Measurements from ENCODE around the gene PIGB. TPM values are rescaled to one million over a fixed set of nuclear protein-coding genes. Genes with fewer than 3 reads are reported as not detected.
"Not testable (repeated sequence)": the region's sequence is repeated elsewhere in the genome, so short reads cannot be mapped to it uniquely, and the experiment has no call there.

PIGB gene
- total and polyA plus RNA-seq, 8 donors, result 0.58 to 21.2 (median 7.7) TPM

DNA sequence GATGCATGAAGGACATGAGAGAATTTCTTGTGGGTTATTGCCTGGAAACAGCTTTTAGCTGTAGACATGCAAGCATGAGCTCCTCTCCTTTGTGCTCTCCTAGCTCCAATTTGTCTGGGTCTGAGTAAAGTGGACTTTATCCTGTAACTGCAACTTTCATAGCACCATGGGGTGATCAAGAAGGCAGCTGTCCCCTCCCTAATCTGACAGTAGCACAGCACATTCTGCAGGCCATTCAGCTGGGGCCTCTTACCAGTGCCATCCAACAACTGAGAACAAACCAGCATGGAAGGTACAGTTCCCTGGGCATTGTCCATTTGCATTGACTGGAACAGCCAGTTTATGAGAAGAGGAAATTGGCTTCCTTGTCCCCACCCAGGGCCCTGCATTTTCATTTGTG, 21.7 kb upstream of the PIGB start:
- Histone ChIP-seq H3K36me3 (no peaks in the 10 kb centered on the region), H3K4me1 (no peaks in the 10 kb centered on the region), H3K27me3 (no peaks in the 10 kb centered on the region), H3K27ac (no peak overlapping the region), H3K9me3 (no peaks in the 10 kb centered on the region), H3K4me3 (no peak overlapping the region)
- TF ChIP-seq POLR2AphosphoS5 (IDR thresholded peaks at IDR 0.05) (no peak), EP300 (IDR thresholded peaks at IDR 0.05) (no peak), POLR2A (IDR thresholded peaks at IDR 0.05) (no peak)
- TF ChIP-seq, protein P1, sequence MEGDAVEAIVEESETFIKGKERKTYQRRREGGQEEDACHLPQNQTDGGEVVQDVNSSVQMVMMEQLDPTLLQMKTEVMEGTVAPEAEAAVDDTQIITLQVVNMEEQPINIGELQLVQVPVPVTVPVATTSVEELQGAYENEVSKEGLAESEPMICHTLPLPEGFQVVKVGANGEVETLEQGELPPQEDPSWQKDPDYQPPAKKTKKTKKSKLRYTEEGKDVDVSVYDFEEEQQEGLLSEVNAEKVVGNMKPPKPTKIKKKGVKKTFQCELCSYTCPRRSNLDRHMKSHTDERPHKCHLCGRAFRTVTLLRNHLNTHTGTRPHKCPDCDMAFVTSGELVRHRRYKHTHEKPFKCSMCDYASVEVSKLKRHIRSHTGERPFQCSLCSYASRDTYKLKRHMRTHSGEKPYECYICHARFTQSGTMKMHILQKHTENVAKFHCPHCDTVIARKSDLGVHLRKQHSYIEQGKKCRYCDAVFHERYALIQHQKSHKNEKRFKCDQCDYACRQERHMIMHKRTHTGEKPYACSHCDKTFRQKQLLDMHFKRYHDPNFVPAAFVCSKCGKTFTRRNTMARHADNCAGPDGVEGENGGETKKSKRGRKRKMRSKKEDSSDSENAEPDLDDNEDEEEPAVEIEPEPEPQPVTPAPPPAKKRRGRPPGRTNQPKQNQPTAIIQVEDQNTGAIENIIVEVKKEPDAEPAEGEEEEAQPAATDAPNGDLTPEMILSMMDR (IDR thresholded peaks at IDR 0.05), result no peak
- intact Hi-C loops (cut with DNase I; ENCODE audit: low total_unique reads), result no loop called here
- DNase-seq, result no peak

GRCh38 chr15:55302801-55303200, 16.2 kb upstream of the PIGB start:
- H3K4me1 ChIP-seq; H3K4me3 ChIP-seq; H3K9me3 ChIP-seq; H3K27ac ChIP-seq; intact Hi-C loops (cut with DNase I; ENCODE audit: low total_unique reads); DNase-seq; H3K27me3 ChIP-seq: not testable (repeated sequence)
- H3K36me3 ChIP-seq, result peaks cover 0 to 29% (median 12%) of the 10 kb centered on the region in 4 donors
- WGBS, 5 donors, result 91 to 98% (median 93%) methylated on average over 7 to 14 of the region's 32 CpGs; no CpG with 5 or more reads in 2 of the 5 donors

GRCh38 chr15:55319537-55320237, 665 bp downstream of the PIGB start:
- peak; percentile 32 to 48 for DNase-seq
- whole genome bisulfite sequencing, 5 donors, result 25 to 37% (median 35%) methylated on average over 4 of the region's 4 CpGs
- intact Hi-C loops (cut with DNase I; ENCODE audit: low total_unique reads), result no loop called here
- no peaks in the 10 kb centered on the region for H3K27me3 ChIP-seq
- TF ChIP-seq POLR2A (IDR thresholded peaks at IDR 0.05) (no peak), EP300 (IDR thresholded peaks at IDR 0.05) (no peak), POLR2AphosphoS5 (IDR thresholded peaks at IDR 0.05) (no peak)
- TF ChIP-seq, protein P1 (IDR thresholded peaks at IDR 0.05), result no peak
- peak overlapping the region; percentile 91 to 97 (median 96) for H3K27ac ChIP-seq
- H3K9me3 ChIP-seq, result no peaks in the 10 kb centered on the region
- H3K4me1 ChIP-seq, result peaks cover 5 to 52% (median 34%) of the 10 kb centered on the region in 4 donors
- peaks cover 0 to 14% (median 4%) of the 10 kb centered on the region in 4 donors for H3K36me3 ChIP-seq
- H3K4me3 ChIP-seq, result peak overlapping the region; percentile 72 to 76 (median 72)

DNA sequence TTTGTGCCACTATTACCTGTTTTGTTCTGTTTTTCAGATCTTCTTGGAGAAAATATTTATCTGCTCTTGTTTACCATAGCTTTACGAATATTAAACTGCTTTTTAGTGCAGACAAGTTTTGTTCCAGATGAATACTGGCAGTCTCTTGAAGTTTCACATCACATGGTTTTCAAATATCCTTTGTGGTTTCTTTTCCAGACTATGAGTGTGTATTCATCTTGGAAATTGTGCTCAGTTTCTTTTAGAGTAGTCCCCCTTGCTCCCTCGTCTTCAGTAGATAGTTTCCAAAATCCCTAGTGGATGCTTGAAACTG, 1.2 kb downstream of the PIGB start:
- peak overlapping the region in 3 of 4 donors; percentile 72 to 76 (median 72) for H3K4me3 ChIP-seq
- H3K36me3 ChIP-seq, result peaks cover 0 to 15% (median 6%) of the 10 kb centered on the region in 4 donors
- no peak for DNase-seq
- 17 to 45% (median 24%) methylated on average over 2 of the region's 2 CpGs for WGBS, 5 donors
- intact Hi-C loops (cut with DNase I; ENCODE audit: low total_unique reads), result no loop called here
- no peaks in the 10 kb centered on the region for H3K9me3 ChIP-seq
- peak overlapping the region in 2 of 5 donors; percentile 11 to 96 for H3K27ac ChIP-seq
- TF ChIP-seq POLR2A (IDR thresholded peaks at IDR 0.05) (no peak), EP300 (IDR thresholded peaks at IDR 0.05) (no peak), POLR2AphosphoS5 (IDR thresholded peaks at IDR 0.05) (no peak)
- TF ChIP-seq, protein P1 (IDR thresholded peaks at IDR 0.05), result no peak
- no peaks in the 10 kb centered on the region for H3K27me3 ChIP-seq
- peaks cover 5 to 52% (median 34%) of the 10 kb centered on the region in 4 donors for H3K4me1 ChIP-seq

DNA sequence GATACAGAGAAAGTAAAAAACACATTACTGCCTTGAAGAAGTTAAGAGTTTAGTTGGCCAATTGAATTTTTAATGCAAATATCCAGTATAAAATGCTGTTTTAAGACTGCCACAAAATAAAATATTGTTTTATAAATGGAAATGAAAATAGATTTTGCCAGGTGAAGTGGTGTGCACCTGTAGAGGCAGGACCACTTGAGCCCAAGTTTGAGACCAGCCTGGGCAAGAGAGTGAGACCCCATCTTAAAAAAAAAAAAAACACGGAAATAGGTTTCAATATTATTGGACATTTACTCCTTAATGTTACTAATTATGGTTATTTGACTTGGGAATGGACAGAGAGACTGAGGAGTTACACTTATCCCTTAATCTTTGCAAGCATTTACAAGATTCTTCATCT, 1.9 kb downstream of the PIGB start:
- 70 to 94% (median 83%) methylated on average over 1 of the region's 1 CpG for WGBS, 5 donors
- intact Hi-C loops (cut with DNase I; ENCODE audit: low total_unique reads), result no loop called here
- TF ChIP-seq, protein P1 (IDR thresholded peaks at IDR 0.05), result no peak
- no peak for TF ChIP-seq POLR2A (IDR thresholded peaks at IDR 0.05)
- no peak for TF ChIP-seq POLR2AphosphoS5 (IDR thresholded peaks at IDR 0.05)
- no peak for TF ChIP-seq EP300 (IDR thresholded peaks at IDR 0.05)
- no peak overlapping the region for H3K4me3 ChIP-seq
- H3K9me3 ChIP-seq, result no peaks in the 10 kb centered on the region
- H3K4me1 ChIP-seq, result peaks cover 5 to 51% (median 31%) of the 10 kb centered on the region in 4 donors
- H3K27me3 ChIP-seq, result no peaks in the 10 kb centered on the region
- H3K27ac ChIP-seq, result no peak overlapping the region
- no peak for DNase-seq
- H3K36me3 ChIP-seq, result peaks cover 0 to 20% (median 10%) of the 10 kb centered on the region in 4 donors

All from stomach (tissue), 9 donors.